ENCODE data around the gene ZNF750. TPM values are rescaled to one million over a fixed set of nuclear protein-coding genes. Genes with fewer than 3 reads are reported as not detected.
A peak's percentile ranks its signal among the peaks of the same experiment; 100 is the strongest.

ZNF750 gene
- total RNA-seq, 1 donor from 2014 or later, result 83.0 TPM

- Histone ChIP-seq H3K4me3 (no peak overlapping the region), H3K27ac (no peak overlapping the region), H3K36me3 (peaks cover 0 to 31% of the 10 kb centered on the region in 2 donors), H3K4me1 (peaks cover 13% of the 10 kb centered on the region), H3K27me3 (no peaks in the 10 kb centered on the region), H3K9me3 (no peaks in the 10 kb centered on the region)
- DNase-seq (ENCODE audit: extremely low spot score in 2 of 2), result no peak
- no peak for TF ChIP-seq CTCF (IDR thresholded peaks at IDR 0.05)
- TF ChIP-seq POLR2AphosphoS5 (IDR thresholded peaks at IDR 0.05; ENCODE audit: insufficient read depth in 1 of 2, low read depth in 1 of 2), result no peak
- TF ChIP-seq POLR2A (IDR thresholded peaks at IDR 0.05), result no peak
- intact Hi-C loops (cut with DNase I), result no loop called here
Measured at GRCh38 chr17:82832411-82832810, 7.4 kb downstream of the ZNF750 start.

GRCh38 chr17:82831818-82832200, 8.0 kb downstream of the ZNF750 start:
- Histone ChIP-seq H3K27ac (no peak overlapping the region), H3K4me1 (peaks cover 9% of the 10 kb centered on the region), H3K9me3 (no peaks in the 10 kb centered on the region), H3K4me3 (no peak overlapping the region), H3K36me3 (peaks cover 0 to 31% of the 10 kb centered on the region in 2 donors), H3K27me3 (no peaks in the 10 kb centered on the region)
- intact Hi-C loops (cut with DNase I), result no loop called here
- DNase-seq (ENCODE audit: extremely low spot score in 2 of 2), result no peak
- no peak for TF ChIP-seq POLR2A (IDR thresholded peaks at IDR 0.05)
- no peak for TF ChIP-seq POLR2AphosphoS5 (IDR thresholded peaks at IDR 0.05; ENCODE audit: insufficient read depth in 1 of 2, low read depth in 1 of 2)
- no peak for TF ChIP-seq CTCF (IDR thresholded peaks at IDR 0.05)

GRCh38 chr17:82831041-82831817, 8.6 kb downstream of the ZNF750 start:
- Histone ChIP-seq H3K27ac (no peak overlapping the region), H3K4me3 (no peak overlapping the region), H3K9me3 (no peaks in the 10 kb centered on the region), H3K4me1 (peaks cover 6% of the 10 kb centered on the region), H3K36me3 (peaks cover 0 to 31% of the 10 kb centered on the region in 2 donors), H3K27me3 (no peaks in the 10 kb centered on the region)
- DNase-seq (ENCODE audit: extremely low spot score in 2 of 2), result no peak
- no peak for TF ChIP-seq POLR2AphosphoS5 (IDR thresholded peaks at IDR 0.05; ENCODE audit: insufficient read depth in 1 of 2, low read depth in 1 of 2)
- TF ChIP-seq CTCF (IDR thresholded peaks at IDR 0.05), result no peak
- no peak for TF ChIP-seq POLR2A (IDR thresholded peaks at IDR 0.05)
- intact Hi-C loops (cut with DNase I), result no loop called here

GRCh38 chr17:82830249-82830661, 9.6 kb downstream of the ZNF750 start:
- Histone ChIP-seq H3K27ac (no peak overlapping the region), H3K9me3 (no peaks in the 10 kb centered on the region), H3K27me3 (no peaks in the 10 kb centered on the region), H3K4me3 (peak overlapping the region in 1 of 2 donors; percentile 6), H3K36me3 (peaks cover 0 to 31% of the 10 kb centered on the region in 2 donors), H3K4me1 (peaks cover 6% of the 10 kb centered on the region)
- intact Hi-C loops (cut with DNase I), result no loop called here
- TF ChIP-seq POLR2AphosphoS5 (IDR thresholded peaks at IDR 0.05; ENCODE audit: insufficient read depth in 1 of 2, low read depth in 1 of 2) (no peak), POLR2A (IDR thresholded peaks at IDR 0.05) (no peak), CTCF (IDR thresholded peaks at IDR 0.05) (no peak)
- no peak for DNase-seq (ENCODE audit: extremely low spot score in 2 of 2)

- H3K36me3 ChIP-seq, result peaks cover 0 to 31% of the 10 kb centered on the region in 2 donors
- no peak for TF ChIP-seq POLR2A (IDR thresholded peaks at IDR 0.05)
- no peak for TF ChIP-seq POLR2AphosphoS5 (IDR thresholded peaks at IDR 0.05; ENCODE audit: insufficient read depth in 1 of 2, low read depth in 1 of 2)
- TF ChIP-seq CTCF (IDR thresholded peaks at IDR 0.05), result no peak
- no peak overlapping the region for H3K4me3 ChIP-seq
Measured at GRCh38 chr17:82828875-82829487, 10.8 kb downstream of the ZNF750 start.

More at GRCh38 chr17:82828875-82829487, 10.8 kb downstream of the ZNF750 start:
- Histone ChIP-seq H3K9me3 (no peaks in the 10 kb centered on the region), H3K4me1 (peaks cover 6% of the 10 kb centered on the region), H3K27ac (no peak overlapping the region), H3K27me3 (no peaks in the 10 kb centered on the region)
- intact Hi-C loops (cut with DNase I), result loop anchor here (5.0 kb wide), 1 partner anchor 182 kb away; the partner anchor contains the start of gene WDR45B
- no peak for DNase-seq (ENCODE audit: extremely low spot score in 2 of 2)
